Activated CD8-positive, alpha-beta memory T cell treated with anti-CD3 and anti-CD28 coated beads, Interleukin-2, amount 50 U/mL, for 1 hour (primary cell): ENCODE measurements around the gene ENOX1.

Experiments
- DNase-seq: peaks from one replicate; pipeline ENCODE4 v3.0.0-alpha.2; 2020; ENCODE audit errors: extremely low read depth

Gene ENOX1

GRCh38 chr13:43316281-43316680 lies 470.5 kb downstream of the ENOX1 start:
- DNase-seq, result no peak

DNA sequence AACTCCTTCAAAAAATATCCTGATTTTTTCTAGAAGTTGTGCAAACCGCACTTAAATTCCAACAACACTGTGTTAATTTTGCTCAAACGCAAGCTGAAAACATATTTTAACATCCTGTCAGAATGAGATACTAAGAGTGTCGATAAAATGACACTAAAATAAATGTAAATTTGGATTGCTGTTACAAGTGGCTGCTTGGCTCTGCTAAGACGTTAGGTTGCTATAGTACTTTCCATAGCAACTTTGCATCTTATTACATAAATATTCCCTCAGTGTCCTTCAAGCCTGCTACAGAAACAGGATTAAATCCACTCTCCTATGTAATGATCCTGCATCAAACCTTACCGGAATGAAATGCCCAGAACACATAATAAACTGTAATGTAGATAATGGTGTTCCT lies 471.2 kb downstream of the ENOX1 start:
- DNase-seq, result no peak

- DNase-seq, result no peak
Measured at GRCh38 chr13:43309311-43309710, 477.5 kb downstream of the ENOX1 start.

DNA sequence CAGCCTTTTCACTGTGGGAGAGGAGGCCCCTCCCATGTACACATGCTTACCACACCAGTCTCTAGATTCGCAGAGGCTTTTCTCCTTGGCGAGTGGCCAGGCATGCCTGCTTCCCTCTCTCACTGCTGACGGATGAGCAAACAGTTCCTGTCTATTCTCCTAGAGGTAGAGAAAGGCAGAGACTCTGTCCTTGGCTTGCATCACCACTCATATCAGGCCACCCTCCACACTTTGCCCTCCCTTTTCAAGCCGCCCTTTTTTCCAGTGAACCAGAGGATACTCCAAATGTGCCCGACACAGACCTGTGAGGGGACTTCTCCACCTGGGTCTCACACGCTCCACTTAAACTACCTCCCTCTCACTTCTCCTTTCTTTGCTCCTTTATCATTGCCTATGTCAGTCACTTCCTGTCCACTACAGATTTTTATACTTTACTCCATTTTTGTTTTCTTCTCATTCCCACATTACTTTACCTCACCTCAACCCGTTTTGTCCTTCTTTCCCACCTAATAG lies 478.8 kb downstream of the ENOX1 start:
- no peak for DNase-seq

GRCh38 chr13:43307221-43307920 lies 479.4 kb downstream of the ENOX1 start:
- DNase-seq, result no peak

GRCh38 chr13:43306372-43306771 lies 480.4 kb downstream of the ENOX1 start:
- DNase-seq, result no peak

- DNase-seq, result no peak
Measured at GRCh38 chr13:43305416-43305815, 481.4 kb downstream of the ENOX1 start.

- no peak for DNase-seq
Measured at GRCh38 chr13:43304945-43305344, 481.8 kb downstream of the ENOX1 start.

DNA sequence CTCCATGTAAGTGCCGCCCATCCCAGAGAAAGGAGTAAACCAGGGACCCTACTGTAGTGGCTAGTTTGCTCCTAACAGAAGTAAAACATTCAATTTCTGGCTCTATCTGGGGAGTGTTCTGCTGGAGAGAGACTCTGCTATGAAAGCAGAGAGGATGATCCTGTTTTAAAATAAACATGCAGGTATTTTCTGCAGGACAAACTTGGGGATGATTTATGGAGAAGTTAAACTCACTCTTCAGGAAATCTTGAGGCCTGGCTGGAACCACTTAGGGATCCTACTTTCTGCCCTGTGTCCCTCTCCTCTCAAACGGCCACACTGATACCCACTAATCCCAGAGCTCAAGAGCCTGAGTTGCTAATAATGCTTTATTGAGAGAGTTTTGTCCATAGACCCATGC lies 482.3 kb downstream of the ENOX1 start:
- no peak for DNase-seq

DNA sequence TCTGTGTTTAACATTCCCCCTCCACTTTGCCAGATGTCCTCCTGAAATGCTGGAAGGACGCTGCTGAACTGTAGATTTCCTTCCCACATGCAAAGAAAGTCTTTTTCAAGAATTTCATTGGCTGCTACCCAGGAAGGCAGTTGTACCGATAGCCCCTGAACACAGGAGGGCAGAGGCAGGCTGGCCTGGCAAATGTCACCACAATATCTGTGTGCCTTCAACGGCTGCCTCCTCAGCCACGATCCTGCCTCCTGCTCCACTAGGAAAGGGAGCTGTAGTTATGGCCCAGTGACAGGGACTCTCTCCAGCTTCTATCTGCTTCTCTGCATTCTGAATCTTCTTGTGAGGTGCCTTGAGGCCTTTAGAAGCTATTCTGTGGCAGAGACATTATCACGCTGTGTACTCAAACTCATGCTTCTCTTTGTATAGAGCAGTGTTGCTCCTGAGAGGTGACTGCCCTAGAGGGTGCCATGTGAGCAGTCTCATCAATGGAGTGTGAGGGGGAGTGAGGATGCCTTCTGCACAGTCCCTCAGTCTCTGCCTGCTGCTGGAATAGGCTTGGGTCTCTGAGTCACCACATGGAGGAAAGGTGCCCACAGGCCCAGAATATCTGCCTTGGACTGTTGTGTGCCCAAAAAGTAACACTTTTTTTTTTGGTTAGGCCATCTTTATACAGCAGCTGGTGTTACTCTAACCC lies 483.6 kb downstream of the ENOX1 start:
- DNase-seq, result no peak

DNA sequence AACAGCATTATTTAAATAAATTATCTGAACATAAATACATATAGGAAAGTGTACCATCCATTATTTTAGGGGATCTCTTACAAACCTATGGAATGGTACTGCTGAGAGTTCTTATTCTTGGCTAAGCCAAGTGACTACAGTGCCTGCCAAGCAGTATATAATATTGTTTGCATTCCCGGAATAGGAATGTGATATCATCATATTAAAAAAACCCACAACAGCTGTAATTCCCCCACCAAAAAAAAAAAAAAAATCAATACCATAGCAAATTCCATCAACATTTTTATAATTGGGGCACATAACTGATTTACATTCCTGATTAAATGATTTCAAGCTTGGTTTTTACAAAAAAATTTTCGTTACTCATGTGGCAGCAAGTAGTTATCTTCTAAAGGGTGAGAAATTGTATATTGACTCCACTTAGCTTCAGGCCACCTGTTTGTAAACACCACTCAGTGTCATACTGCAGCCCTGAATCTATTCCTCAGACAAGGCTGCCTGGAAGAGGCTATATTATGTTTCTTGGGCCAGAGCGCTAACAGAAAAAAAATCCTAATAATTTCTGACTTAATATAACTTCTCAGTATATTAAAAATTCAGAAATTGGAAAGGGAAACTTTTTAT lies 485.3 kb downstream of the ENOX1 start:
- no peak for DNase-seq

DNA sequence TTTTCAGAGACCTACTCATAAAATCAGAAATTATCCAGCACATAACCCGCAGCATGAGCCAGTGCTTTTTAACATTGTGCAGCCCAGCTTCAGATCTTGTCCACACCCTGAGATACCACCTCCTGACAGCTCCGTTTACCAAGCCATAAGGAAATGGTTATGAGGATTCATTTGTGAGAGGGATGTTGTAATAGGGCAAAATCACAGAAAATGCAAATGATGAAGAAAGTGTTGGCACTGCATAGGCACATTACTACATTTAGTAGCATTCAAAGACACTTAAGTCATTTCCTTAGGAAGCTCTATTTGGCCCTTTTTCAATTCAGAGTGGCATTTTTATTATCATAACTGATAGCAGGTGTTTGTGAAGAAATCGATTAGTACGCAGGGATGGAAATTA lies 485.9 kb downstream of the ENOX1 start:
- no peak for DNase-seq

GRCh38 chr13:43299374-43299773 lies 487.4 kb downstream of the ENOX1 start:
- no peak for DNase-seq

DNA sequence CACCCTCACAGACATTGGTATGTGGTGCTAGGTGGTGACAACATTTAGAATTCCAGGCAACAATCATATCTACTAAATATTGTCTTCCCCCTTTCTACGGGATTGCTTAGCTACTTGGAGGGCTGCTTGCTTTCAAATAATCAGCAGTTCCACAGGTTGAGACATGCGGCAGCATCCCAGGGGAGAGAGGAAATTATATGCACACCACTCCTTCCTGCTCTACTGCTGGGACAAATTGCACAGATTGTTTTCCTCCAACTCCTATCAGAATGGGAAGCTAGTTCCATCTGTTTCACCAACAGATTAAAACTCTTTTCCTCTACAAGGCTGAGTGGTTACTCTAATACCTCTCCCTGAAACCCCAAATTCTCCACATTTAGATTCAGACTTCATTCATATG lies 488.0 kb downstream of the ENOX1 start:
- DNase-seq, result no peak

- DNase-seq, result no peak
Measured at GRCh38 chr13:43297967-43298678, 488.6 kb downstream of the ENOX1 start.

GRCh38 chr13:43295825-43296564 lies 490.8 kb downstream of the ENOX1 start:
- no peak for DNase-seq

DNA sequence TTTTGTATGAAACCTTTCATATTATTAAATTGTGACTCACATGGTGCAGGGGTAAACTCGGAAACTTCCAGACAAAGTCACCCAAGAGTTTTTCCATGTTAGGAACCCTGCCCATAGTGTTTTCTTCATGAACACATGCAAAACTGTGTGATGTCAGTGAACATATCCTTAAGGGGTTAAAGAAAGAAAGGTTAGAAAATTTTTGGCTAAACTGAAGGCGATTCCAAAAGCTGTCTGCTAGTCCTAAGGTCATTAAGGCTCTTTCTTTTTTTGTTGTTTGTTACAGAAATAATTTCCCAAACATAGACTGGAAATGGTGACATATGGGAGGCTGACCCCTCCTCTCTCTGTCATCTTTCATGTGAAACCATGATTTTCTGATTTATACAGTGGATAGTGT lies 491.5 kb downstream of the ENOX1 start:
- DNase-seq, result no peak

GRCh38 chr13:43294412-43294811 lies 492.4 kb downstream of the ENOX1 start:
- no peak for DNase-seq

GRCh38 chr13:43293986-43294385 lies 492.8 kb downstream of the ENOX1 start:
- DNase-seq, result no peak

GRCh38 chr13:43293561-43293960 lies 493.2 kb downstream of the ENOX1 start:
- no peak for DNase-seq

- no peak for DNase-seq
Measured at GRCh38 chr13:43293008-43293407, 493.8 kb downstream of the ENOX1 start.
